K562 (cell line): ENCODE results near the gene DDR2.

ENCODE experiments used
- GATA2 ChIP-seq: sonication (generic); formaldehyde crosslinking; IDR thresholded peaks from 2 replicates; pipeline ENCODE4 v1.4.0; 2020; ENCODE audit warnings: mild to moderate bottlenecking, missing genetic modification reagents
- MAFG ChIP-seq: fragments of 450-650 bp; conservative IDR thresholded peaks from 2 replicates; pipeline ENCODE4 v1.6.1; 2016; ENCODE audit warnings: missing genetic modification characterization, missing compliant biosample characterization
- TBP ChIP-seq: optimal IDR thresholded peaks from 2 replicates; pipeline ENCODE3; 2011; ENCODE audit warnings: low read depth, low read length, improper control_type of control experiment
- ZNF551 ChIP-seq: fragments of 250-450 bp; sonication (Bioruptor Pico); IDR thresholded peaks from 2 replicates; pipeline ENCODE4 v1.5.0; 2021; ENCODE audit warnings: mild to moderate bottlenecking, moderate library complexity
- TF ChIP-seq, protein P1 (sequence below): fragments of 450-650 bp; formaldehyde crosslinking; IDR thresholded peaks from 2 replicates; pipeline ENCODE4 v1.4.0; 2022; ENCODE audit warnings: mild to moderate bottlenecking, moderate library complexity

DNA sequence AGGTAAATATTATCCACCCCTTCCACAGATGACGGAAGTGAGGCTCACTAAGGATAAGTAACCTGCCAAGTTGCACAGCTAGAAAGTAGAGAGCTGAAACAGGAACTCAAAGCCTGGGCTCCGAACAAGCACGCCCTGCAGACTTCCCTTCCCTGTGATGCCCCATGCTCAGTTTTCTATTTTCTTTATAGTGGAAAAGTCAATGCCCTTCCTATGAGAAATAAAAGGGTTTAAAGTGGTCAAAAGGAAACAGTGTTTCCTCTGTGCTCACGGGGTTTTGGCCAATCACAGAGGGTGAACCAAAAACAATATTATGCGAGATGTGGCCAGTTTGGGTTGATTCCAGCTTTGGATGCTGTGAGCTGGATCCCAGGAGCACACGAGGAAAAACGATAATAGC is 44.5 kb downstream of the DDR2 start:
- TF ChIP-seq MAFG (no peak), GATA2 (no peak), ZNF551 (CRISPR knock-in tag) (no peak), TBP (no peak)
- TF ChIP-seq, protein P1, sequence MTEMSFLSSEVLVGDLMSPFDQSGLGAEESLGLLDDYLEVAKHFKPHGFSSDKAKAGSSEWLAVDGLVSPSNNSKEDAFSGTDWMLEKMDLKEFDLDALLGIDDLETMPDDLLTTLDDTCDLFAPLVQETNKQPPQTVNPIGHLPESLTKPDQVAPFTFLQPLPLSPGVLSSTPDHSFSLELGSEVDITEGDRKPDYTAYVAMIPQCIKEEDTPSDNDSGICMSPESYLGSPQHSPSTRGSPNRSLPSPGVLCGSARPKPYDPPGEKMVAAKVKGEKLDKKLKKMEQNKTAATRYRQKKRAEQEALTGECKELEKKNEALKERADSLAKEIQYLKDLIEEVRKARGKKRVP (CRISPR knock-in tag), result no peak
